PC-3 (cell line): ENCODE data around the gene SPARC. TPM values are rescaled to one million over a fixed set of nuclear protein-coding genes. Genes with fewer than 3 reads are reported as not detected.

ENCODE experiments used
- ATAC-seq: fragments of 200-7000 bp; cut with Tn5 transposase; 2 replicates; pipeline ENCODE4 v1.9.1; 2020; ENCODE audit warnings: mild to moderate bottlenecking, moderate library complexity
- BruUV-seq: library from RNA; stranded (reverse); fragments of 400-500 nt; replicated peaks from 2 replicates; lab custom pipeline; 2021; lab: Mats Ljungman, UMichigan
- CTCF ChIA-PET: fragments of 300-600 bp; sonication (Branson Sonifier 250); formaldehyde crosslinking; loops from one replicate; lab custom pipeline; 2022; ENCODE audit warnings: antibody characterized with exemption; lab: Charles Lee
- POLR2A ChIA-PET: fragments of 300-600 bp; sonication (Branson Sonifier 250); formaldehyde crosslinking; loops from one replicate; lab custom pipeline; 2022; ENCODE audit warnings: antibody characterized with exemption; ENCODE audit not compliant: unreplicated experiment; lab: Charles Lee
- DNase-seq: peaks from one replicate; pipeline ENCODE4 v3.0.0-alpha.2; 2015
- H2AFZ ChIP-seq: fragments of 300-600 bp; sonication (generic); 2 replicates; pipeline ENCODE4 v1.6.0; 2016; ENCODE audit warnings: antibody characterized with exemption, low read length
- H3F3A ChIP-seq: fragments of 300-600 bp; sonication (generic); one replicate; pipeline ENCODE4 v1.6.0; 2017; ENCODE audit warnings: antibody characterized with exemption, low read length, control low read depth, mild to moderate bottlenecking; ENCODE audit not compliant: unreplicated experiment
- H3K27ac ChIP-seq: fragments of 300-600 bp; sonication (generic); 2 replicates; pipeline ENCODE4 v1.5.1; 2016; ENCODE audit warnings: mild to moderate bottlenecking, low read length
- H3K27me3 ChIP-seq: fragments of 300-600 bp; sonication (generic); 2 replicates; pipeline ENCODE4 v1.6.1; 2016; ENCODE audit warnings: low read length, mixed read lengths
- H3K36me3 ChIP-seq: fragments of 300-600 bp; sonication (generic); 2 replicates; pipeline ENCODE4 v1.6.1; 2016; ENCODE audit warnings: low read depth, mixed run types, low read length, mixed read lengths
- H3K4me1 ChIP-seq: fragments of 300-600 bp; sonication (generic); 2 replicates; pipeline ENCODE4 v1.5.1; 2016; ENCODE audit warnings: low read length; ENCODE audit not compliant: insufficient read depth
- H3K4me2 ChIP-seq: fragments of 300-600 bp; sonication (generic); 2 replicates; pipeline ENCODE4 v1.6.0; 2016; ENCODE audit warnings: low read length
- H3K4me3 ChIP-seq: fragments of 300-600 bp; sonication (generic); 2 replicates; pipeline ENCODE4 v1.5.1; 2016; ENCODE audit warnings: mild to moderate bottlenecking, low read length, mixed read lengths
- H3K79me2 ChIP-seq: fragments of 300-600 bp; sonication (generic); 2 replicates; pipeline ENCODE4 v1.6.1; 2017; ENCODE audit warnings: low read length, mixed read lengths
- H3K9ac ChIP-seq: fragments of 300-600 bp; sonication (generic); 2 replicates; pipeline ENCODE4 v1.6.0; 2016; ENCODE audit warnings: mild to moderate bottlenecking, low read length
- H3K9me2 ChIP-seq: fragments of 300-600 bp; sonication (generic); replicated peaks from 2 replicates; pipeline ENCODE4 v1.6.1; 2016; ENCODE audit warnings: mixed run types, low read length, mixed read lengths
- H3K9me3 ChIP-seq: fragments of 300-600 bp; sonication (generic); 2 replicates; pipeline ENCODE4 v1.6.1; 2016; ENCODE audit warnings: low read length, mixed read lengths
- H4K20me1 ChIP-seq: fragments of 300-600 bp; sonication (generic); 2 replicates; pipeline ENCODE4 v1.6.1; 2016; ENCODE audit warnings: low read length, mixed read lengths
- CTCF ChIP-seq: fragments of 300-600 bp; sonication (generic); conservative IDR thresholded peaks from 2 replicates; pipeline ENCODE4 v1.5.1; 2017; ENCODE audit warnings: antibody characterized with exemption, low read depth, mild to moderate bottlenecking, low read length
- EZH2 ChIP-seq: fragments of 300-600 bp; sonication (generic); IDR thresholded peaks from one replicate; pipeline ENCODE4 v1.6.1; 2017; ENCODE audit warnings: antibody characterized with exemption, mild to moderate bottlenecking, low read length; ENCODE audit not compliant: unreplicated experiment
- EZH2phosphoT487 ChIP-seq: fragments of 300-600 bp; sonication (generic); IDR thresholded peaks from 2 replicates; pipeline ENCODE4 v1.6.1; 2018; ENCODE audit warnings: mild to moderate bottlenecking, antibody characterized with exemption, low read length, borderline replicate concordance
- intact Hi-C: fragments of 100-400 bp; cut with micrococcal nuclease; formaldehyde crosslinking; loops from 2 replicates; pipeline ENCODE4 v1.9.0; 2023
- total RNA-seq: library from RNA; depleted of rRNA; stranded (reverse); fragments of >200 nt; gene quantifications from 2 replicates; pipeline ENCODE4 v1.2.3, GENCODE V29; 2014

Gene SPARC
- total RNA-seq, 1 experiment from 2014 or later, result 2.7 TPM

- Histone ChIP-seq H2AFZ (no peak overlapping the region), H3F3A (no peaks in the 10 kb centered on the region), H3K27ac (no peak overlapping the region), H3K9me2 (no peaks in the 10 kb centered on the region), H4K20me1 (no peaks in the 10 kb centered on the region), H3K36me3 (no peaks in the 10 kb centered on the region), H3K27me3 (no peaks in the 10 kb centered on the region), H3K4me2 (no peak overlapping the region), H3K9me3 (no peaks in the 10 kb centered on the region), H3K4me1 (no peaks in the 10 kb centered on the region), H3K79me2 (no peaks in the 10 kb centered on the region), H3K4me3 (no peak overlapping the region), H3K9ac (no peak overlapping the region)
- ChIA-PET CTCF (no interaction called here), POLR2A (no interaction called here)
- intact Hi-C loops, result no loop called here
- TF ChIP-seq EZH2phosphoT487 (no peak), EZH2 (no peak), CTCF (no peak)
- no TSS peak for BruUV-seq
- ATAC-seq (no peak), DNase-seq (no peak)
Measured at GRCh38 chr5:151734064-151734408, 47.3 kb upstream of the SPARC start.

GRCh38 chr5:151733358-151734063 lies 46.8 kb upstream of the SPARC start:
- CTCF ChIA-PET, result no interaction called here
- no peak for ATAC-seq

More at GRCh38 chr5:151733358-151734063, 46.8 kb upstream of the SPARC start:
- POLR2A ChIA-PET, result no interaction called here
- H3K36me3 ChIP-seq, result no peaks in the 10 kb centered on the region
- no TSS peak for BruUV-seq
- TF ChIP-seq CTCF (no peak), EZH2 (no peak), EZH2phosphoT487 (no peak)
- no peaks in the 10 kb centered on the region for H3K27me3 ChIP-seq
- no peaks in the 10 kb centered on the region for H3F3A ChIP-seq
- H4K20me1 ChIP-seq, result no peaks in the 10 kb centered on the region
- no peak overlapping the region for H2AFZ ChIP-seq
- no peak overlapping the region for H3K27ac ChIP-seq
- intact Hi-C loops, result no loop called here
- H3K9me3 ChIP-seq, result no peaks in the 10 kb centered on the region
- no peaks in the 10 kb centered on the region for H3K79me2 ChIP-seq
- H3K9me2 ChIP-seq, result no peaks in the 10 kb centered on the region
- DNase-seq, result no peak
- H3K4me3 ChIP-seq, result no peak overlapping the region
- no peak overlapping the region for H3K4me2 ChIP-seq
- no peak overlapping the region for H3K9ac ChIP-seq
- H3K4me1 ChIP-seq, result no peaks in the 10 kb centered on the region
